Stimulated activated CD8-positive, alpha-beta memory T cell treated with anti-CD3 and anti-CD28 coated beads, Interleukin-2, amount 100 ng/mL, for 1 hour (primary cell): ENCODE data around the gene ADAT2.

ENCODE experiments used
- DNase-seq, 2 donors: peaks; one replicate each; pipeline ENCODE4 v3.0.0-alpha.2; 2020; ENCODE audit warnings: low read depth in 2 of 2

ADAT2 gene

GRCh38 chr6:143397227-143398222 is 53.0 kb downstream of the ADAT2 start:
- peak; percentile 4 to 8 for DNase-seq

GRCh38 chr6:143396497-143397226 is 53.8 kb downstream of the ADAT2 start:
- DNase-seq = no peak

- DNase-seq = no peak
Observed at GRCh38 chr6:143395699-143396098, 54.8 kb downstream of the ADAT2 start.

- DNase-seq = no peak
Observed at GRCh38 chr6:143394389-143394788, 56.1 kb downstream of the ADAT2 start.

GRCh38 chr6:143390278-143390677 is 60.2 kb downstream of the ADAT2 start:
- no peak for DNase-seq

GRCh38 chr6:143385636-143386035 is 64.9 kb downstream of the ADAT2 start:
- no peak for DNase-seq

GRCh38 chr6:143376861-143377260 is 73.6 kb downstream of the ADAT2 start:
- no peak for DNase-seq

GRCh38 chr6:143376375-143376774 is 74.1 kb downstream of the ADAT2 start:
- no peak for DNase-seq

GRCh38 chr6:143375022-143375585 is 75.4 kb downstream of the ADAT2 start:
- DNase-seq = no peak

- DNase-seq = no peak
Observed at GRCh38 chr6:143374014-143374413, 76.5 kb downstream of the ADAT2 start.
